GM21528 (cell line): ENCODE measurements around the gene ACAD9.
"Not testable (repeated sequence)": the region's sequence is repeated elsewhere in the genome, so short reads cannot be mapped to it uniquely, and the experiment has no call there.

Experiments
- ATAC-seq: cut with Tn5 transposase; IDR thresholded peaks from one replicate; pipeline ENCODE4 v1.9.1; 2021; ENCODE audit warnings: mild to moderate bottlenecking, moderate library complexity; ENCODE audit not compliant: unreplicated experiment, low FRiP score

Gene ACAD9

DNA sequence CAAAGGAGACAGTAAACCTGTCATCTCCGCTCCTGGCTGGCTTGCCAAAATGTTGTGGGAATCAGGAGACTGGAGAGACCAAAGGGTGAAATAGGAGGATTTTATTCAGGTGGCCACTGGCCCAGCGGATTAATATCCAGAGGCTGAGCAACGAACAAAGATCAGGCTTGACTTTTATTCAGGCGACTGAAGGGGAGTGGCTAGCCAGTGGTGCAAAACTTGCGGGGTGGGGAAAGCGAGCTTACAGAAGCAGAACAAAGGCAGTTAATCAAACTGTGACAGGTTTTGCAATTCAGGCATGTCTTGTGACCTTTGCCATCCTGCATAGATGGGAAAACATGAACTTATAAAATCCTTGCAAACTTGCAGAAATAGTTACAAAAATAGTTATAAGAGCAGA is 19.8 kb upstream of the ACAD9 start:
- no peak for ATAC-seq

DNA sequence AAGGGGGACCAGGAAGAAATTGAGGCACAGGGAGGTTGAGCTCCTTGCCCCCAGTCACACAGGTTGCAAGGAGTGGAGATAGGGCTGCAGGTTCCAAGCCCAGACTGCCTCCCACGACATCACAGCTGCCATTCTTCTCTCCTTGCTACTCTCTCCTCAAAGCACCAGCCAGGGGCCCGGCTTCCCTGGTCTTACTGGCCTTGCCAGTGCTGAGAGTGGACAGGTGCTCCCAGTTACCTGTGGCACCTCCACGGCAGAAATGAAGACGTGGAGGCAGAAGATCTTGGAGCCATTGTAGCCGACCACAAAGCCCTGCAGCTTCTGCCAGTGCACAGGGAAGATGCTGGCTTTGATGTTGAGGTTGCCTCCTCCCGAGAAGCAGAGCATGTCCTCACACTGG is 17.9 kb upstream of the ACAD9 start:
- ATAC-seq, result no peak

DNA sequence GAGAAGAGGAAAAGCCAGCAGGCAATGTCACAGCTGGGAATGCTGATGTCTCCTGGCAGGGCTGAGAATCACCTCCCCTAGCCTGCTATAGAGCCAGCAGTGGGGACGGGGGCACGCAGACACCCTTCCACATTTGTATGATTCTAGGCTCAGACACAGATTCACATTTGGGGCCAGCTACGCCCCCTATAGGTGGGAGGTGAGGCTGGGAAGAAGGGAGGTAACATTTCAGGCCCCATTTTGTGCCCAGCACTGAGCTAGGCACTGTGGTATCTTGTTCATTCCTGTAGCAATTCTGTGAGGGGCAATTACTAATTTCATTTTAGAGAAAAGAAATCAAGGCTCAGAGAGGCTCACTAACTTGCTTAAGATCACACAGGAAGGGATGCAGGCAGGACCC is 15.9 kb upstream of the ACAD9 start:
- ATAC-seq, result no peak

DNA sequence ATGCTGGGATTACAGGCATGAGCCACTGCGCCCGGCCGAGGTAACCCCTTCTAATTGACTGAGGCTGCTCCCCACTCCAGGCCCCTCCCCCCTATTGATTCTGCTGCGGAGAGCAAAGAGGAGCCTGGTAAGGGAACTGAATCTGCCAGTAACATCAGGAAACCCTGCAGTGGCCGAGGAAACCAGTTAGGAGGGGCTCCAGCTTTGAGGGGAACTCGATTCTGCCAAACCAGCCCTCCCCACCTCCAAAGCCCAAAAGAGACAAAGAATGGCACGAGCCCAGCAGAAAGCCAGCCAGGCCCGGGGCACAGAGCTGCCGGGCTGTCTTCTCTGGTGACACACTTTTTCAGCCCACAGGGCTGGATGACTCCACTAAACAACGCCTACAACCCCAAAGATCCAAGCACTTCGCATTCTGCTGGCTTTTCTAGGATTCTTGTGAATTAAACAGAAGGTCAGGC is 15.0 kb upstream of the ACAD9 start:
- no peak for ATAC-seq

DNA sequence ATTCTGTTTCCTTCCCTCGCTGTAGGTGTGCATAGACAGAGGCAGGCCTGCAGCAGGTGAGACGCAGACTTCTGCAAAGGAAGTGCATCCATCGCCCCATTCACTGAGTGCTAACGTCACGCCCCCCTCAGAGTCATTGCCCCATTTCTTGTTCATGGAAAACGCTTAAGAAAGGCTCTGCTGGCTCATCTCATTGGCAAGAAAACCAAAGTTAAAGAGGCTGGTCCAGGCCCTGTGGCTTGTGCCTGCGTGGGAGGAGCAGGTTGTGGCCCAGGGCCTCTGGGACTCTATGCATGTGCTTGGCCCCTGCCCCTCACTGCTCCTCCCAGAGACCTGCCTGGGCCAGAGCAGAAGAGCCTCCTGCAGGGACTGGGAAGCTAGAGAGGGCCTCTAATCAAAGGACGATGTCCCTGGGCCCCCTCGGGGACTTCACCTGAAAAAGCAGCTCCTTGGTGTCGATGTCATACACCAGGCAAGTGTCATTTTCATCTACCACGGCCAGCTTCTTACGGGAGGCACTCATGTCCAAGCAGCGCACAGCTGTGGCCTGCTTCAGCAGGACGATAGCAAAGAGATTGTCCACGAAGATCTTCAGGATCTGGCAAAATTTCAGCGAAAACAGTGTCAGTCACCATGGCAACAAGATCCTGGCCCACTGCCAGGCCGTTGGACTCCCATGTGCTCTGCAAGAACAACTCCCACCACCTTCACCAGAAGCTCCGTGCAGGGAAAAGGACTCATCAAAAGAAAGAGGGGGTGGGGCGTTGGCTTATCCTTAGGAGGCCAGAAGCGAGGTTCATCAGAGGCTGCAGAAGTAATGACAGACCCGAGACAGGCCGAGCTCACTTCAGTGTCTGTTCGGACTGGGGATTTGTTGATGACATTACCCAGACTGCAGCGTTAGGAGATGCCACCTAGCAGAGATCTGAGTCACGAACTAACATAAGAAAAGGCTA is 14.3 kb upstream of the ACAD9 start:
- not testable (repeated sequence) for ATAC-seq

DNA sequence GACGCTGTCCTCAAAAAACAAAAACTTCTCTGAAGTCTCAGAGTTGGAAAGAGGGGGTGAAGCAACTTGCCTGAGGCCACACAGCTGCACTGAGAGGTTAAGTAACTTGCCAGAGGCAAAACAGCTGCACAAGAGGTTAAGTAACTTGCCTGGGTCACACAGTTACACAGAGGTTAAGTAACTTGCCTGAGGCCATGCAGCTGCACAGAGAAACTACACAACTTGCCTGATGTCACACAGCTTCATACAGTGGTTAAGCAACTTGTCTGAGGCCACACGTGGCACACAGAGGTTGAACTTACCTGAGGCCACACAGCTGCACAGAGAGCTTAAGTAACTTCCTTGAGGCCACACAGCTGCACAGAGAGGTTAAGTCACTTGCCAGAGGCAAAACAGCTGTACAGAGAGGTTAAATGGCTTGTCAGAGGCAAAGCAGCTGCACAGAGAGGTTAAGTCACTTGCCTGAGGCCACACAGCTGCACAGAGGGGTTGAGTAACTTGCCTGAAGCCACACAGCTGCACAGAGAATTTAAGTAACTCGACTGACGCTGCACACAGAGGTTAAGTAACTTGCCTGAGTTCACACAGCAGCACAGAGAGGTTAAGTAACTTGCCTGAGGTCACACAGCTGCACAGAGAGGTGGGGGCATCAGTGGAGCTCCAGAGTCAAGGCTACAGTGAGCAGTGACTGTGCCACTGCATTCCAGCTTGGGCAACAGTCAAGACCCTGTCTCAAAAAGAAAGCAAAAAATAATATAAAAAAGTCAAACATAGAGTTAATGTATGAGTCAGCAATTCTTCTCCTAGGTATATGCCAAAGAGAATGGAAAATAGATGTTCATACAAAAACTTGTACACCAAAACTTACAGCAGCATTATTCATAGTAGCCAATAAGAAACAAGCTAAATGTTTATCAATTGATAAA is 12.0 kb upstream of the ACAD9 start:
- no peak for ATAC-seq

DNA sequence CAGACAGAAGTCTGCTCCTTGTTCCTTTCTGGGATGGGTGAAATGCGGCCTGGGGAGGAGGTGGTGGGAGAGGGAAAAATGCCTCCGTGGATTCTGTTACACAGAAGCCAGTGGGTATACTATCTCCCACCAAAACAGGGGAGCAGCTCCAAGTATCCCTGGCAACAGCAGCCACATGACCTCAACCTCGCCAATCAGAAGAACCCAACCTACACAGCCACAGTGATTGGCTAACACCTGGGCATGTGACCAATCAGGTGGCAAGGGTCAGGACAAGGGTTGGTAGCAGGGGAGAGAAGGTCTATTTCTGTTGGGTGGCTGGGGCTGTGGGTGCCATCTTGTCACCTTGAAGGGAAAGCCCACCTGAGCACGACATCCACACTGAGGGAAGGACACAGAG is 9.1 kb upstream of the ACAD9 start:
- no peak for ATAC-seq

DNA sequence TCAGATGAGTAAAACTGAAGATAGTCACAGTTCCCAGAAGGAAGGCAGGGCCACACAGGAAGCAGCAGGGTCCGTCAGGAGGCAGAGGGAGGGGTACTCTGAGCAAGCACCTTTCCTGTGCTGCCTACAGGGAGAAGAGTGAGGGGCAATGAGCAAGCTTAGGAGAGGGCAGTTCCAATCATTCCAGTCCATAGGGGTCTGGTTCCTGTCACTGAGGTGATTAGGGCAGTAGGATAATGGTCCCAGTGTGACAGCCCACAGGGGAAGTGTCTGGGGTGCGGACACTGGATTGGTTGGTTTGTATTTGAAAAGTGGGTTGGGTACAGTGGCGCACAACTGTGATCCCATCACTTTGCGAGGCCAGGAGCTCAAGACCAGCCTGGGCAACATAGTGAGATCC is 7.1 kb upstream of the ACAD9 start:
- no peak for ATAC-seq

DNA sequence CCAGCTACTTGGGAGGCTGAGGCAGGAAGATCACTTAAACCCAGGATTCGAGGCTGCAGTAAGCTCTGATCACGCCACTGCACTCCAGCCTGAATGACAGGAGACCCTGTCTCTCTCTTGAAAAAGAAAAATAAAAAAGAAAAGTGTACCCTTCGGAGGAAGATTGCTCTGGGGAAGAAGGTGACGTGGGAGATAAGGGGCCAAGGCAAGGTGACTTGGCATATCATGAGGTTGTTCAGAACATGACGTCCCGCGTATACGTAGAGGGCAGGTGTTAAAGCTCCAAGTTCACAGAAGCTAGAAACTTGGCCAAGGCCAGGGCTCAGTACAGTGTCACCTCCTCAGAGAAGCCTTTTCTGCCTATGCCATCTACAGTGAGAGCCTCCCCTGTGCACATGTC is 6.7 kb upstream of the ACAD9 start:
- no peak for ATAC-seq

DNA sequence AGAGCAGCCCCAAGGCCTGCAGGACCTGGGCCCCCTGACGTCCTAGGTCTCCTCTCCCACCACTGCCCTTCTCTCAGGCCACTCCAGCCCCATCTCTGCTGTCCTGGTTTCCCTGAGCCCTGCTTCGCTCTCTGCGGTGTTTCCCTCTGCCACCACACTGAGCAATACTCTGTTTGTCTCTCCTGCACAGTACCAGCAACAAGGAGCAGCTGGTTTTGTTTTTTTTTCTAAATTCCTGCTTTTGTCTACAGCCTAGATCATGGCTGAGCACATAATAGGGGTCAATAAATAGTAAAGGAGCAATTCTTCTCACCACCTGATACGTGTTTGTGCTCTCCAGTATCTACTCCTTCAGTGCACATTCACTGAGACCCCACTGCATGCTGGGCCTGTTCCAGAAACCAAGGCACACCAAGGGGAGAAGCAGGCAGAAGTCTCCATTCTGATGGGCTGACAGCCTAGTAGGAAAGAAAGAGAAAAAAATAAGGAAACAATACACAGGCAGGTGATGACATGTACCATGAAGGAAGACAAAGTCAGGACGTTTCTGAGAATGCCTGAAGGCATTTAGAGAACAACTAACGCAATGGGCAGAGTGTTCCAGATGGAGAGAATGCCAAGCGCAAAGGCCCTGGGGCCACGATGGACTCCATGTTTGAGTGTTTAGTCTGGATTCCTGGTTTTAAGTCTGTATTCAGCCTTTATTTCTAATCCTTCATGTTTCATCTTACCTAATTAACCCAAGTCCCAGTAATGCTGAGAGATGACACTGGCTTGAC is 6.0 kb upstream of the ACAD9 start:
- no peak for ATAC-seq

DNA sequence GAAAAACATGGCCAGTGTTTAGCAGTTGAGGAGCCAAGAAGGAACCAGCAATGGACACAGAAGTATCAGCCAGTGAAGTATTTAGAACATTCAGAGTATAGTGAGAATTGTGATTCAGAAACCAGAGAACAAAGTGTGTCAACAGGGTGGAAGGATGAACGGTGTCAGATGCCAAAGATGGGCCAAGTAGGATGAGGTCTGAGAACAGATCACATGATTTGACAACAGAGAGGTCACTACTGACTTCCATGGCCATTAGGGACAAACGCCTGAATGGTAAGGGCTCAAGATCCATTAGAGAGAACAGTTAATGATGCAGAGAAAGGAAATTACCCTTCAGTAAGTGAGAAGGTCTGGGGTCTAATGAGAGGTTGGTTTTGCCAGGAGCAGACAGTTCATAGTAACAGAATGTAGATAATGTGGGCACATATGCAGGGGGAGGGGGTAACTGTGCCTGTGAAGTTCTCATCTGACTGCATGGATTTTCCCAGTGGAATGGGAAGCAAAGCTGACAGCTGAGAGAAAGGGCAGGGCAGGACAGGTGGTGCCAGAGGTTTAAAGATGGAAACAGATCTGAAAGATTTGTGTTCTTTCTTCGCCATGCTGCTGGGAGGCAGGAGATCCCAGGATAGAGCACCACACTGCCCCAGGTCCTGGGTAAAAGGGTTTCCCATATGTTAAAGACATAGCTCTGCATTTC is 4.8 kb upstream of the ACAD9 start:
- no peak for ATAC-seq

DNA sequence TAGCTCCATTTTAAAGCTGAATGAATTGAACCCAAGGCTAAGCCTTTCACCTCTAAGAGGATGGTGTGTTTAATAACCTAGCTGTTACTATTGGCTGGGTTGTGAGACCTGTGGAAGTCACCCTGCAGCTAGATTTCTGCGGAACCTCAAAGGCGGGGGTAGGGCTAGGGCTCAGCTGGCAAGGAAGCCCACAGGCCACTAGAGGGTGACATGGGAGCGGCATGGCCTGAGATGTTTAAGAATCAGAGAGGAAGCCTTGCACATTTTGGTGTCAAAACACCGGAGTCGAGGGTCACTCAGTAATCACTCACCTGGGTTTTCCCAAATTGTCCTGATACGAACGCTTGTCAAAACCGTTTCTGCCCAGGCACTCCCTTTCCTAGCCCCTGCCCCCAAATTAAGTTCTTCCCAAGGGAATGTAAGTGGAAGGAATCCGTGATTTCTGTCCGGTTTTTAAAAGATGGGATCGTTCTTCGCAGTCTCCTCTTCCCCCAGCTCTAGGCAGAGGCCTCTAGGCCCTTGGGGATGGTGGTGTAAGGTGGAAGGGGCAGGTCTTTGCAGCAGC is 3.8 kb upstream of the ACAD9 start:
- no peak for ATAC-seq

DNA sequence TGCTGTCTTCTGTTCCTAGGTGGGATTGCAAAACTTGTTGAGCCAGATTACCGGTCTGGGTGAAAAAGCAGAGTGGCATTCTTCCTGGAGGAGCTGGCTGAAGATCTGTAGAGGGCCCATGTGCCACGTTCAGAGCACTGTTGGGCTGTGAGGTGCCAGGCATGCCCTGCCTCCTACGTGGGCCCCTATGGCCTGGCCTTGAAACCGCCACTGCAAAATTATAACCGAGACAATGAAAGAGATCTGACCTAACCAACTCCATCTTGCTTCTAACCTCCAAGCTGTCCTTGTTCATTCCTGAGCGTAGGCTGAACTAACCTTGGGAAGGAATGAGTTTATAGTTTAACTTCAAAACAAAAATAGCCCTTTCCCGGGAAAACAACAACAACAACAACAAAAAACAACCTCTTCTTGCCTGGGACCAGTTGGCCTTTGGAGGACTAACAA is 1.4 kb upstream of the ACAD9 start:
- ATAC-seq, result no peak

DNA sequence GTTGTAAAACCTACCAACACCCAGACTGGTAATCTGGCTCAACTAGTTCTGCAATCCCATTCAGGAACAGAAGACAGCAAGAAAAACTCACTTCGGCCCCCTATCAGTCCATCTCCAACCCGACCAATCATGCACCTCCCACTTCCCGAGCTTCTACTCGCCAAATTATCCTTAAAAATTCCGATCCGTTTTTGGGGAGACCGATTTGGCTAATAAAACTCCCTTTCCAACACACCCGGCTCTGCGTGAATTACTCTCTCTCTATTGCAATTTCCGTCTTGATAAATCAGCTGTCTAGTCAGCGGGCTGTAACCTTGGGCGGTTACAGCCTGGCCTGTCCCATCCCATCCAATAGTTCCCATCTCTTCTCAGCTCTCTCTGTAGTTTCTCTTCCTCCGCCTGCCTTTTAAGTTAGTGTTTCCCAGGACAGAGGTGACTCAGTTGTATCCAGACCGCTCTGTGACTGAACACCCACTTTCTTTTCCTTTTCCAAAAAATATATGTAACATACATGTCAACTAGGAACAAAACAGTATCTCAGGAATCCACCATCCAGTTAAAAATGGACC is 780 bp upstream of the ACAD9 start:
- ATAC-seq, result peak; percentile 27

DNA sequence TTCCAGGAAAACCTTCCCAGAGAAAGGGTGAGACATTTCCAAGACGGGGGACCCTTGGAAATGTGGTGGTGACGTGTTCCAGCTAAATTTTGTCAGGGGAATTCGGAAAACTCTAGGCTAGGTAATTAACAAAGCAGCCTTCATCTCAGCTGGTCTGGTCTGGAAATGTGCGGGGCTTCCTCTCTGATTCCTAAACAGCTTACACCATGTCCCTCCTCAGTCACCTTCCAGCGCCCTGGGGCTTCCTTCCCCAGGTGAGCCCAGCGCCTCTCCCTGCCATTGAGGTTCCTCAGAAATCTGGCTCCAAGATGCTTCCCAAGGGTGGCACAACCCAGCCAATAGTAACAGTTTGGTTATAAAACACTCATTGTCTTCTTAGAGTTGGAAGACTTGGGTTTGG is 571 bp downstream of the ACAD9 start:
- no peak for ATAC-seq

DNA sequence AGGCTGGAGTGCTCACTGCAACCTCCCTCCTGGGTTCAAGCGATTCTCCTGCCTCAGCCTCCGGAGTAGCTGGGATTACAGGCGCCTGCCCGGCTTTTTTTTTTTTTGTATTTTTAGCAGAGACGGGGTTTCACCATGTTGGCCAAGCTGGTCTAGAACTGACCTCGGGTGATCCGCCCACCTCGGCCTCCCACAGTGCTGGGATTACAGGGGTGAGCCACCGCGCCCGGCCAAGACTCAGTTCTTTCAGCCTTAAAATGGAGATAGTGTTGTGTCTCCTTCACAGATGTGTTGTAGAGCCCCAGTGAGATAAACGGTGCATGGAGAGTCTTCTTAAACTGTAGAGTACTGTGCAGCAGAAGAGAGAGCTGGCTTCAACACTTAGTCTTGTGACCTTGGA is 1.0 kb downstream of the ACAD9 start:
- not testable (repeated sequence) for ATAC-seq

DNA sequence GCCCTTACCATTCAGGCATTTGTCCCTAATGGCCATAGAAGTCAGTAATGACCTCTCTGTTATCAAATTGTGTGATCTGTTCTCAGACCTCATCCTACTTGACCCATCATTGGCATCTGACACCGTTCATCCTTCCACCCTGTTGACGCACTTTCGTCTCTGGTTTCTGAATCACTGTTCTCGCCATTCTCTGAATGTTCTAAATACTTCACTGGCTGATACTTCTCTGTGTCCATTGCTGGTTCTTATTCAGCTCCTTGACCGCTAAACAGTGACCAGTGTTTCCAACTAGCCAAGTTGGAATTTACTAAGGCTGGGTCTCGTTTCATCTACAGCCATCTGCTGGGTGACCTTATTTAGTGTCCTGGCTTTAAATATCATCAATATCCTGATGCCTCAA is 2.2 kb downstream of the ACAD9 start:
- no peak for ATAC-seq

DNA sequence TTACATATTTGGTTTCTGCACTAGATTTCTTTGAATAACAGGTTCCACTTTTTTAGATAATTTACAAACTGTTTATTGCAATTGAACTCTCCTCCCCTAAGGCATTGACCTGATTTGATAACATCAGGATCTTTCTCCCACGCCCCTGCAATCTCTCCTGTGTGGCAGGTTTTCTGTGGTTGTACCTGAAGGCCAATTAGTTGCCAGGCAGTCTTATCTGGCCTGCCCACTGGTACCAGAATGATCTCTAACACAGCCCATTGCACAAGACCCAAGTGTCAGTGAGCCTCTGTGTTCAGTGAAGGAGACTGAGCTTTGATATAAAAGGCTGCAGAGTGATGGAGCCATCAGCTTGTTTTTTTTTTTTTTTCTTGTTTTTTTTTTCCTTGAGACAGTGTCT is 3.3 kb downstream of the ACAD9 start:
- ATAC-seq, result no peak

DNA sequence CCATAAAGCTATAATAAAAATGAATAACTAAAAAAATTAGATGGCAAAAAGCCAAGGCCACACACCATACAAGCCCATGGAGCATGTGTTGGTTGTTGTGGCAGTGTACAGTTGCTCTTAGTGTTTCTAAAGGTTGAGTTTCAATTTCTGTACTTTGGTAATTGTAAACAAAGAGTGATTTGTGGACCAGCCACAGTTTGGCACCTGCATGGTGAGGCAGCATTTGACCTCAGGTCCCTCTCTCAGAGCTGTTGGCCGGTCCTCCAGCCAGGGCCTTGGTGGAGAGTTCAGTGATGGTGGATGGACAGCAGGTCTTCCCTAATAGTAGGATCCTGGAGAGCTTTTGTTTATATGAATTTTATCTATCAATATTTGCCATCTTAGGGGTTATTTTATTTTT is 5.6 kb downstream of the ACAD9 start:
- ATAC-seq, result no peak
